Measurements from ENCODE around the gene MAP6D1. TPM values are rescaled to one million over a fixed set of nuclear protein-coding genes. Genes with fewer than 3 reads are reported as not detected.
"Not testable (repeated sequence)": the region's sequence is repeated elsewhere in the genome, so short reads cannot be mapped to it uniquely, and the experiment has no call there.

MAP6D1 gene
- total RNA-seq, 1 donor from 2014 or later = 2.9 TPM

DNA sequence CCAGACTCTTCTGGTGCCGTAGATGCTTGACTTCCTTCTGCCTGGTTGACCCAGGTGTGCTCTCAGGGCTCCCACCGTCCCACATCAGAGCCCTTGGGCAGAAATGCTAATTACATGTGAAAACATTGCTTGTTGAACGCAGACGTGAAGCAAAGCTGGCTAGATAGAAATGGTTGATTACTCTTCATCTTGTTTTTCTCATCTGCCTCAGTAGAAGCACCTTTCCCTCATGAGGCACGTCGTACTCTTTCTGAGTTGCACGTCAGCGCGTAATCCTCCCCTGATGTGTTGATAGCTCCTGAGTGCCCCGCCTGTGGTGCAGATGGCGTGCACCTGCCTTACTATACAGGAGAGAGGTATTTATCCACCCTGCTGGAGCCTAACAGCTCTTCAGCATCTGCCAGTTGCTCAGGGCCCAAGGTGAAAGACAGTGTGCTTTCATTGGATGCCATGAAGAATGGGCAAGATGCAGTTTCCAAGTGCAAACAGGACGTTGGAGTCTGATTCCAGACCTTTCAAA lies 18.1 kb downstream of the MAP6D1 start:
- no peaks in the 10 kb centered on the region for H3K9me3 Mint-ChIP-seq

DNA sequence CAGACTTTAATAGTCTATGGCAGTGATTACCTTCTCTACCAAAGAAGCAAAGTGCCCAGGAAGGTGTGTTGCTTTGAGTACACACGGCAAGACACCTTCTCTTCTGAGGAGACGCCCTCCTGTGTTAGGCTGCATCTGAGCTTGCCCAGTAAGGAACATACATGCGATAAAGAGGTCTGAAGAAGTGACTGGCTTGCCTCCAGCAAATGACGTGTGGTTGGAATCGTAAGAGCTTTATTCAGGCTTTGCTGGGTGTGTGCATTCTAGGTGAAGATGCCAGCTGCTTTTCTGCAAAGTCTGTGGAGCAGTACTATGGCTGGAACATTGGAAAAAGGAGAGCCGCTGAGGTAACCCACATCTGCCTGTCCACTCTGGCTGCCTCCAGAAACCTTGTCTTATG lies 22.4 kb downstream of the MAP6D1 start:
- Mint-ChIP-seq H3K36me3 (ENCODE audit: low read depth) (peaks cover 79% of the 10 kb centered on the region), H3K9me3 (no peaks in the 10 kb centered on the region), H3K4me1 (ENCODE audit: low read depth) (no peaks in the 10 kb centered on the region), H3K27ac (no peak overlapping the region), H3K4me3 (ENCODE audit: low read depth) (no peak overlapping the region), H3K27me3 (ENCODE audit: low read depth) (no peaks in the 10 kb centered on the region)
- intact Hi-C loops (cut with micrococcal nuclease) = no loop called here
- no peak for DNase-seq (ENCODE audit: low spot score)

More for the DNA sequence above, 18.1 kb downstream of the MAP6D1 start:
- no peaks in the 10 kb centered on the region for H3K4me1 Mint-ChIP-seq (ENCODE audit: low read depth)
- intact Hi-C loops (cut with micrococcal nuclease) = no loop called here
- no peaks in the 10 kb centered on the region for H3K27me3 Mint-ChIP-seq (ENCODE audit: low read depth)
- H3K36me3 Mint-ChIP-seq (ENCODE audit: low read depth) = peaks cover 72% of the 10 kb centered on the region
- no peak overlapping the region for H3K4me3 Mint-ChIP-seq (ENCODE audit: low read depth)
- no peak for DNase-seq (ENCODE audit: low spot score)
- peak overlapping the region; percentile 21 for H3K27ac Mint-ChIP-seq

DNA sequence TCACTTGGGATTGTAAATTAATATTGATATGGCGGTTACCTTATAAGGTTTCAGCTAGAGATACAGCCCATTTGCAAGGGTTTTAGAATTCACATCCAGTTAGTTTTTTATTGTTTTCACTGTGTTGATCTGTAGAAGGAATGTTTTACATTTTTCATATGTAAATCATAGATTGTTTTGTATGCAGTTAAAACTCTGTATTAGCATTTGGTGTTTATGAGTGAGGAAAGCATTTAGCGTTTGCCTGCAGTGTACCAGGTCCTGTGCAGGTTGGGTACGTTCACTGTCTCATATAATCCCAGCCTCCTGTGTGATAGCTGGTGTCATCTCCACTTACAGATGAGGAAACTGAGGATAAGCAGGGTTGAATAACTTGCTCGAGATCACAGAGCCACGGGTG lies 23.8 kb downstream of the MAP6D1 start:
- no peaks in the 10 kb centered on the region for H3K4me1 Mint-ChIP-seq (ENCODE audit: low read depth)
- no peaks in the 10 kb centered on the region for H3K27me3 Mint-ChIP-seq (ENCODE audit: low read depth)
- H3K36me3 Mint-ChIP-seq (ENCODE audit: low read depth) = peaks cover 72% of the 10 kb centered on the region
- no peak for DNase-seq (ENCODE audit: low spot score)
- H3K9me3 Mint-ChIP-seq = no peaks in the 10 kb centered on the region
- intact Hi-C loops (cut with micrococcal nuclease) = no loop called here
- no peak overlapping the region for H3K4me3 Mint-ChIP-seq (ENCODE audit: low read depth)
- no peak overlapping the region for H3K27ac Mint-ChIP-seq

DNA sequence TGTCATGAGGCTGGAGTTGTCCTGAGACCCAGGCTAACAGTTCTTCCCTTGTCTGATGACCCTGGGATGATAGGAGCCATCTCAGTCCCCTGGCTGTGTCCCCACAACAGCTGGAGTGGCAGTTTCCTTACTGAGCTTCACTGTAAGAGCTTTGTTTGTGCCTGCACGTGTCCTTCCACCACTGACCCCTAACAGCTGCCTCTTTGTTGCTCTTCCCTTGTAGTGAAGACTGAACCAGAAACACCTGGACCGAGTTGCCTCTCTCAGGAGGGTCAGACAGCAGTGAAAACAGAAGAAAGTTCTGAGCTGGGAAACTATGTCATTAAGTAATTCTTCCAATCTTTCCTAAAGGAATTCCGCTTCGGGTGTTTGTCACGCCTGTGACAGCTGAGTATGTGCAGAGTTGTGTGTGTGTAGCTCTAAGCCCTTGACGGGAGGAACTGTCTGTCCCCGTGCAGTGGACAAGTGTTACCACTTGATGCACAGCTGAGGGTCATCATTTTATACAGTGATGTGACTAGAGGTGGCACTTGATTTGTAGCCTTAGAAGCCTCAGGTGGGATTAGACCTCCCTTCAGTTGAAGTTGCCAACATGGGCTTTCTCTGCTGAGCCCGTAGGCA lies 25.0 kb downstream of the MAP6D1 start:
- intact Hi-C loops (cut with micrococcal nuclease) = no loop called here
- Mint-ChIP-seq H3K27me3 (ENCODE audit: low read depth) (no peaks in the 10 kb centered on the region), H3K4me3 (ENCODE audit: low read depth) (no peak overlapping the region), H3K36me3 (ENCODE audit: low read depth) (peaks cover 71% of the 10 kb centered on the region), H3K27ac (no peak overlapping the region), H3K9me3 (no peaks in the 10 kb centered on the region), H3K4me1 (ENCODE audit: low read depth) (no peaks in the 10 kb centered on the region)
- no peak for DNase-seq (ENCODE audit: low spot score)

DNA sequence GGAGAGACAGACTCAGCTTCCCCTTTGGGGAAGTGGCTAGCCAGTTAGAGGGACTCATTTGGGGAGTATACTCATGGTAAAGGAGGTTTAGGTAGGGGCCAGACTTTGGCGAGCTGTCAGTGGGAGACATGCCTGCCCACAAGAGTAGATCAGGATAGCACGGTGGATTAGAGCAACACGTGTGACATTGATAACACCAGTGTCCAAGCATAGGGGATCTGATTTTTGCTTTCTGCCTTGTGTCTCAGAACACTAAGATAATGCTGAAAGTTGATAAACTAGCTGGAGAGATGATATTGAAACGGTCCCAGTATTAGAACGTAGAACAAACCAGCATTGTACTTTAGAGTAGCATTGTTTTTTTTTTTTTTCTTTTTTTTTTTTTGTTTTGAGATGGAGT lies 25.9 kb downstream of the MAP6D1 start:
- H3K27ac Mint-ChIP-seq = no peak overlapping the region
- H3K9me3 Mint-ChIP-seq = no peaks in the 10 kb centered on the region
- H3K36me3 Mint-ChIP-seq (ENCODE audit: low read depth) = peaks cover 72% of the 10 kb centered on the region
- H3K27me3 Mint-ChIP-seq (ENCODE audit: low read depth) = no peaks in the 10 kb centered on the region
- intact Hi-C loops (cut with micrococcal nuclease) = no loop called here
- no peak for DNase-seq (ENCODE audit: low spot score)
- no peak overlapping the region for H3K4me3 Mint-ChIP-seq (ENCODE audit: low read depth)
- H3K4me1 Mint-ChIP-seq (ENCODE audit: low read depth) = no peaks in the 10 kb centered on the region

DNA sequence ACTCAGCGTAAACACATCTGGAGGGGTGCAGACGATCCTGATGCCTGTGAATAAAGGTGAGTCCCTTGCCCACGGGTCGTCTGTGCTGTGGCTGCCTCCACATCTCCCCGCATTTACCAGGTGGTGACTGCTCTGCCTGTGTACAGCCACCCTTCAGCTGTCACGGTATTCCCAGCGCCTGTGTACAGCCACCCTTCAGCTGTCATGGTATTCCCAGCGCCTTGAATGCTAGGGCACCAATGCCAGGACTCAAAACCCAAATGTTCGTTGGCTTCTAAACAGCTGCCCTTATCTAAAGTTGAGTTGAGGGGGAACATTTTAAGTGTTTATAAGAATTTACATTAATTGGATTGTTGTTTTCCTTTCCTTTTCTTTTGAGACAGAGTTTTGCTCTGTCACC lies 27.4 kb downstream of the MAP6D1 start:
- no peak for DNase-seq (ENCODE audit: low spot score)
- Mint-ChIP-seq H3K27ac (no peak overlapping the region), H3K27me3 (ENCODE audit: low read depth) (no peaks in the 10 kb centered on the region), H3K4me1 (ENCODE audit: low read depth) (no peaks in the 10 kb centered on the region), H3K36me3 (ENCODE audit: low read depth) (peaks cover 72% of the 10 kb centered on the region), H3K4me3 (ENCODE audit: low read depth) (no peak overlapping the region), H3K9me3 (no peaks in the 10 kb centered on the region)
- intact Hi-C loops (cut with micrococcal nuclease) = no loop called here

DNA sequence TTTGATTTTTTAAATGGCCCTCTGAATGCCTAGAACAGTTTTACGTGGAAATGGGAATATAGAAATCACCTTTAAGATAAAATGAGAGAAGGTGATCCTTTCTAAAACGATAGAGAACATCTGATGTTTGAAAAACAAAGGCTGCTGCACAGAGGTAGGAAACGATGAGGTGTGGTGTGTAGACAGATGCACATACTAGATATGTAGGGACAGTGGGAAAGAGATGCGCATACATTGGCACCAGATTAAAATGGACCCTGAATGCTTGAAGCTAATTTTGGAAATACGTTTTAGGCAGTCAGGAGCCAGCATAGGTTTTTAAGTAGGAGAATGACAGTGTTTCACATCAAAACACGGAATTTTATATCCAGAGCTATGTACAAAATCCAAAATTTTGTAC lies 29.0 kb downstream of the MAP6D1 start:
- DNase-seq (ENCODE audit: low spot score) = no peak
- intact Hi-C loops (cut with micrococcal nuclease) = no loop called here
- no peak overlapping the region for H3K27ac Mint-ChIP-seq
- no peaks in the 10 kb centered on the region for H3K9me3 Mint-ChIP-seq
- H3K27me3 Mint-ChIP-seq (ENCODE audit: low read depth) = no peaks in the 10 kb centered on the region
- no peak overlapping the region for H3K4me3 Mint-ChIP-seq (ENCODE audit: low read depth)
- peaks cover 72% of the 10 kb centered on the region for H3K36me3 Mint-ChIP-seq (ENCODE audit: low read depth)
- H3K4me1 Mint-ChIP-seq (ENCODE audit: low read depth) = no peaks in the 10 kb centered on the region

DNA sequence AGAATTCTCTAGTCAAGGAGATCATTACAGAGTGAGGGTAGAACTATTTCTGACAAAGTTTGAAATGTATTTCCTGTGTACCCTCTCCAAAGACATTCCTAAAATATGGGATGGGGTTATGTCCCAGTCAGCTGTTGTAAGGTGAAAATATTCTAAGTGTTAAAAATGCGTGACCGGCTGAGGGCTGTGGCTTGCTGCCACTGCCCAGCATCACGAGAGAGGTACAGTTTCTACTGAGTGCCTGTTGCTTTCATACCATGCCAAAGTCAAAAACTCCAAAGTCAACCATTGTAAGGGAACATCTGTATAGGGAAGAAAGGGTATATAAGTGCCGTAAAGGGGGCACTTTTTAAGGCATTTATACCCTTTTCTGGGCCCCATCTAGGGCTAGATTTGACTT lies 30.9 kb downstream of the MAP6D1 start:
- H3K36me3 Mint-ChIP-seq (ENCODE audit: low read depth) = peaks cover 71% of the 10 kb centered on the region
- H3K27ac Mint-ChIP-seq = no peak overlapping the region
- peaks cover 4% of the 10 kb centered on the region for H3K4me1 Mint-ChIP-seq (ENCODE audit: low read depth)
- H3K4me3 Mint-ChIP-seq (ENCODE audit: low read depth) = no peak overlapping the region
- DNase-seq (ENCODE audit: low spot score) = no peak
- H3K27me3 Mint-ChIP-seq (ENCODE audit: low read depth) = no peaks in the 10 kb centered on the region
- intact Hi-C loops (cut with micrococcal nuclease) = no loop called here
- H3K9me3 Mint-ChIP-seq = no peaks in the 10 kb centered on the region

DNA sequence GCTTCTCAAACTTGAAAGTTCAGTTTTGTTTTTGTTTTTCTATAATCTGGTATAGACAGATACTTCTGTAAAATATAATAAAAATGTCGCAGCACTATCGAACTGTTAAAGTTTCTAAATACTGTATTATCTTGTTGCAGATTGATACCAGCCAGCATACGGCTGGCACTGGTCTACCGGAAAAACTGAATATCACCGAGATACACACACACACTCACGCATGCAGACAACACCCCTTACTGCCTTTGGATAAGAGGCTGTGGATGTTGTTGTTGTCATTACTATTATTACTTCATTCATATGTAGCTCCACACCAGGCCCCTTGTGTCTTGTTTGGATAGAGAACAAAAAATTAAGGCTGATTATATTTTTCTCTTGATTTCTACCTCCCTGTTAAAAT lies 32.4 kb downstream of the MAP6D1 start:
- Mint-ChIP-seq H3K4me1 (ENCODE audit: low read depth) (peaks cover 4% of the 10 kb centered on the region), H3K36me3 (ENCODE audit: low read depth) (peaks cover 70% of the 10 kb centered on the region), H3K4me3 (ENCODE audit: low read depth) (no peak overlapping the region), H3K27ac (no peak overlapping the region), H3K9me3 (no peaks in the 10 kb centered on the region), H3K27me3 (ENCODE audit: low read depth) (no peaks in the 10 kb centered on the region)
- DNase-seq (ENCODE audit: low spot score) = no peak
- intact Hi-C loops (cut with micrococcal nuclease) = no loop called here

DNA sequence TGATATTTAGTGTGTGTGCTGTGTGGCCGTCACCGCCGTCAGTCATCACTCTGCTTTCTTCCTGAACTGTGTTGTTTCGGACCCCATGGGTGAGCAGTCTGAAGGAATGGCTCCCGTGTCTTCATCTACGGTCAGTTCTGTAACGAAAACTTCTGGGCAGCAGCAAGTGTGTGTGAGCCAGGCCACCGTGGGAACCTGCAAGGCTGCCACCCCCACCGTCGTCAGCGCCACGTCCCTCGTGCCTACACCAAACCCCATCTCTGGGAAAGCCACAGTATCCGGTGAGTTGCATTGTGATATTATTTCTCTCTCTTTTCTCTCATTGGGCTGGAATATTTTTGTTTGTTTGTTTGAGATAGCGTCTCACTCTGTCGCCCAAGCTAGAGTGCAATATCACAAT lies 34.7 kb downstream of the MAP6D1 start:
- Mint-ChIP-seq H3K4me1 (ENCODE audit: low read depth) (peaks cover 4% of the 10 kb centered on the region), H3K4me3 (ENCODE audit: low read depth) (no peak overlapping the region), H3K9me3 (no peaks in the 10 kb centered on the region), H3K27ac (no peak overlapping the region), H3K36me3 (ENCODE audit: low read depth) (peaks cover 77% of the 10 kb centered on the region), H3K27me3 (ENCODE audit: low read depth) (no peaks in the 10 kb centered on the region)
- intact Hi-C loops (cut with micrococcal nuclease) = no loop called here
- no peak for DNase-seq (ENCODE audit: low spot score)

DNA sequence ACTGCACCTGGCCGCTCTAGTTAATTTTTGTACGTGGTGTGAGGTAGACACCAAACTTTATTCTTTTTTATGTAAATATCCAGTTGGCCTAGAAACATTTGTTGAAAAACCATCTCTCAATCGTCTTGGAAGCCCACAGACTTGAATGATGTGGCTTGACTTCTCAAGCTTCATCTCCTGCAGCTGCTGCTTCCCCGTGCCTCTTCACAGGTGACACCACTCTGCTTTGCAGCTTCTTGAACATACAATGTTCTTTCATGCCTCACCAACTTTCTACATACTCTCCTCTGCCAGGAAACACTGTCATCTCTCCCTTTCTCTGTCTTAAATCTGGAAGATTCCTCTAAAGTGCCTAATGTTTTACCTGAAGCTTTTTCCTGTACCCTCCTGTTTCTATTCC lies 35.6 kb downstream of the MAP6D1 start:
- Mint-ChIP-seq H3K4me3 (ENCODE audit: low read depth) (no peak overlapping the region), H3K36me3 (ENCODE audit: low read depth) (peaks cover 73% of the 10 kb centered on the region), H3K27me3 (ENCODE audit: low read depth) (no peaks in the 10 kb centered on the region), H3K4me1 (ENCODE audit: low read depth) (peaks cover 4% of the 10 kb centered on the region), H3K9me3 (no peaks in the 10 kb centered on the region), H3K27ac (no peak overlapping the region)
- intact Hi-C loops (cut with micrococcal nuclease) = no loop called here
- no peak for DNase-seq (ENCODE audit: low spot score)

DNA sequence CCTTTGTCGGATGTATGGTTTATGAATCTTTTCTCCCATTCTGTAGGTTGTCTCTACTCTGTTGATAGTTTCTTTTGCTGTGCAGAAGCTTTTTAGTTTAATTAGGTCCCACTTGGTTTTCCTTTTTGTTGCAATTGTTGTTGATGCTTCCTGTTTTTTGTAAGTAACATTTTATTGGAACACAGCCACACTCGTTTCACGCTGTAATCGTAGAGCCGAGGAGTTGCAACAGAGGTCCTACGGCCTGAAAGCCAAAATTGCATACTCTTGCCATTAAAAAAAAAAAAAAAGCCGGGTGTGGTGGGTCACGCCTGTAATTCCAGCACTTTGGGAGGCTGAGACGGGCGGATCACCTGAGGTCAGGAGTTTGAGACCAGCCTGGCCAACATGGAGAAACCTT lies 40.9 kb downstream of the MAP6D1 start:
- H3K4me1 Mint-ChIP-seq (ENCODE audit: low read depth); H3K9me3 Mint-ChIP-seq; H3K27me3 Mint-ChIP-seq (ENCODE audit: low read depth); DNase-seq (ENCODE audit: low spot score); H3K4me3 Mint-ChIP-seq (ENCODE audit: low read depth); H3K27ac Mint-ChIP-seq; intact Hi-C loops (cut with micrococcal nuclease): not testable (repeated sequence)
- peaks cover 74% of the 10 kb centered on the region for H3K36me3 Mint-ChIP-seq (ENCODE audit: low read depth)

DNA sequence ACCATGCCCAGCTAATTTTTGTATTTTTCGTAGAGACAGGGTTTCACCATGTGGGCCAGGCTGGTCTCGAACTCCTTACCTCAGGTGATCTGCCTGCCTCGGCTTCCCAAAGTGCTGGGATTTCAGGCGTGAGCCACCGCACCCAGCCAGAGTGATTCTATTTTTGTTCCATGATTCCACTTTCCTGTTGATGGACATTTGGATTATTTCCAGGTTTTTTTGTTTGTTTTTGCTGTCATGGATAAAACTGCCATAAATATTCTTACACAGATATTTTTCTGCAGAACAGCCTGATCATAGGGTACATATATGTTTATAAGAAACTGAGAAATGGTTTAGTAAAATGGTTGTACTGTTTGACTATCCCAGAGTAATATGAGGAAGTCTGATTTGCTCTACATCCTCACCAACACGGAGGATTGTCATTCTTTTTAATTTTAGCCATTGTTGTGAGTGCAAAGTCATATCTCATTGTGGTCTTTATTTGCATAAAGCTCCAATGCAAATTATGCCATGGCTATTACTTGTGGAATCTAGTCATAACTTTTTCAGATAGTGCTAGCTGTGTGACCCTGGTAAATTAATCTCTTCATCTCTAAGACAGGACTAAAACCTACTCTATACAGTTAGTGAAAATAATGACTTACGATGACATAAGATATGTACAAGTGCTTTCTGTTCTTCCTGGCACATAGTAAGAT lies 42.7 kb downstream of the MAP6D1 start:
- peaks cover 2% of the 10 kb centered on the region for H3K4me1 Mint-ChIP-seq (ENCODE audit: low read depth)
- H3K36me3 Mint-ChIP-seq (ENCODE audit: low read depth) = peaks cover 74% of the 10 kb centered on the region
- H3K9me3 Mint-ChIP-seq = no peaks in the 10 kb centered on the region
- DNase-seq (ENCODE audit: low spot score) = no peak
- no peak overlapping the region for H3K27ac Mint-ChIP-seq
- H3K27me3 Mint-ChIP-seq (ENCODE audit: low read depth) = no peaks in the 10 kb centered on the region
- no peak overlapping the region for H3K4me3 Mint-ChIP-seq (ENCODE audit: low read depth)
- intact Hi-C loops (cut with micrococcal nuclease) = no loop called here

Data from activated T-helper 2 cell treated with anti-CD3 and anti-CD28 coated beads, Interferon-gamma antibody, Interleukin-2, Interleukin-4, amounts not matched to agents 10 μg/mL and 5 μg/mL and 100 μg/mL, durations not matched to agents 14 hours and 24 hours and 36 hours (primary cell).